HG02970 (cell line): ENCODE measurements around the gene UMAD1.

ENCODE experiments used
- ATAC-seq: cut with Tn5 transposase; IDR thresholded peaks from one replicate; pipeline ENCODE4 v1.9.1; 2021; ENCODE audit warnings: mild to moderate bottlenecking, moderate library complexity, moderate number of reproducible peaks; ENCODE audit not compliant: unreplicated experiment, low FRiP score

UMAD1 gene

DNA sequence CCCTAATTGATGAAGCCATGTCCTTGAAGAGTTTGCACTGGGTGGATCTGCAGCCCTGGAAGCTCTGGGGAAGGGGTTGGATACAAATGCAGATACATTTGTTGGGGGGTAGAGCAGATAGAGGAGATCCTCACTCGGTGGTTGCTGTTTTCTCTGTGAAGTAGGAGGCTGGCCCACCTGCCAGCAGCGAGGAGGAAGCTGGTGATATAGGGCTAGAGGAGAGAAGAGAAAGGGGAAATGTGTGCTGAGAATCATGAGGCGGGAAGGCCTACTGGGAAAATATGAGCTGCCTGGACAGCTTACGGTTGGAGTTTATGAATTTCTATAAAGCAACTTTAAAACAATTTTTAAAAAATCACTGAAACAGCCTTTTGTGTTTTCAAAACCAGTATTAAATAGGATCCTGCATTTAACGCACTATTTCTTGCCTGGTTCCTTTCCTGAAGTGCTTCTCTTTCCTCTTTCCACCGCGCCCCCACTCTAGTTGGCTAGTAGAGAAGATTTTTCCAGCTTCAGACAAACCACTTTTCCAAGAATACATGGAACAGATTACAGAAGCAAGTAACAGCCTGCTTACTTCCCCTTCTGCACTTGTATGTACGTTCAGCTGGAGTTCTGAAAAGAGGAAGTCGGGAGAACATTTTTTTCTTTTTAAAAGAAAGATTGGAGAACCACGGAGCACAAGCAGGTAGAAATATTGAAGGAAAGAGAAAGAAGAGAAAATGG lies 227.5 kb downstream of the UMAD1 start:
- ATAC-seq, result no peak

DNA sequence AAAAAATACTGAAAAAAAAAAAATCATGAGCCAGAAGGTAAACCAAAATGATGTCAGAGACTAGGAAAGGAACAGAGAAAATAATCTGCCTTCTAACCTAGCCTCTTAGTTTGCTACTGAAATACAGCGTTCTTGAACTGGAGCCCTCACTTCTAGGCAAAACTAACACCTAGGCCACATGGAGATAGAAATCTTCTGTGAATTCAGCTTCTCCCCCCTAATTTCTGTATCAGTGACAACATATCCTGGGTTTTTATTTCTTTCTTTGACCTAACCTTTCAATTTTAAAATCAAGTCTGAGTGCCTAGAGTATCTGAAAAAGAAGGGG lies 228.0 kb downstream of the UMAD1 start:
- ATAC-seq, result no peak

DNA sequence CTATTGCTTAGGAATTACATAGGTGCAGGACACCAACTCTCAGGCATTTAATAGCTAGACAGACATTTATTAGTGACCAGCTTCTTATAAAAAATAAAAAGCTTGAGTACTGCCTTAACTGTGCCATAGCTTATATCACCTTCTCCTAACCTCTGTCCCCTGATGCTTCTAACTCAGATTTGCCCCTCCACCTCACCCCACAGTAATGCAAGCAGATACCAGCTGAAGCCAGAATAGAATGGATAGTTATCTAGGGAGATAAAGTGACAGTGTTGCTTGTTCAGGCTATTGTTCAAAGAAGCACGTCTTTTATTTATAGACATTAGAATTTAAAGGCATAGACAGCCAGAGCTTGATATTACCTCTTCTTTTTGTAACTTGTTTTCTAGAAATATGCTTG lies 228.5 kb downstream of the UMAD1 start:
- no peak for ATAC-seq

DNA sequence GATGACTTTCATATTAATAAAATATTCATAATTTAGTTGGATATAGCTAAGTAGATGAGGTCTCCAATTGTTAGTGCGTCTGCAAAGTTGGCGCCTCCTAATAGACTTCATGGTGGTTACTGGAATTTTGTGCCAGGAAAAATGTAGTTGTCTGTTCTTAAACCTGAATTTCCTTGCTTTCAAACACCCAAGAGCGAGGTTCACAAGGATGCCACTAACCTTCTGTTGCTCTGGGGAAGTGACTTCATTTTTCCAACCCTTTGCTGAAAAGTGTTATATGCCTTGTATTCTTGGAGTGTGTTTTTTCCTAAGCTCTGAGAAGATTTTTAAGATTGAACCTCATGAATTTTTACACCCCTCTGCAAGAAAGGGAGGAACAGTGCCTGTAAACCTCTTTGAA lies 229.1 kb downstream of the UMAD1 start:
- no peak for ATAC-seq

DNA sequence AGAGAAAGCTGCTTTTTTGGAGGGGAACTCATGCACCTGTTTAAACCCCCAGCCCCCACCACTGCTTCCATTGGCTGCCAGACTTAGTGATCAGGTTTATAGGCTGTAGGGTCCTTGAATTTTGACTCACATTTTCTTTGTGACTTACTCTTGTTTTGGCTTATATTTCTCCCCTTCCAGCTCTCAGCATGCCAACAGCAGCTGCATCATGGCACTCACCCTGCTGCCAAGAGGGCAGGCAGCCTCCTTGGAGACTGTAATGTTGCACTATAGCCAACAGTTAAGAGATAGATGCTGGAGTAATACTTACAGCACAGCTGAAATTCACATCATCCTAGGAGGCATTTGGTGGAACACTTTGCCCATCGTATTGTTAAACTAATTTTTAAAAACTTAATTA lies 230.0 kb downstream of the UMAD1 start:
- ATAC-seq, result no peak

DNA sequence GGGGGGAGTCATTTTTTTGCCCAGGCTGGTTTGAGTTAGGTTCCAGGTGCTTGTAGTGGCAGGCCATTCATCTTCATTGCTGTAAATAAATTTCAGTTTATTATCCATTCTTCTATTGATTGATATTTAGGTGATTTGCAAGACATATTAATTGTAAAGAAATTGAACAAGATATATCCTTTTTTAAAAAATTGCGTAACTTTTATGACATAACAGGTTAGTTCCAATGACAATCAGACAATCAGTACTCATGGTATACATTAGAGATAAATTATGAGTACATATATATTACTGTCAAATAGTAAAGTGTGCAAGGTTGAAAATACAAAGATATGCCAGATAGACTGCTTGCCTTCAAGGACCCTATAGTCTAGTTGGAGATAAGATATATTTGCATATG lies 235.9 kb downstream of the UMAD1 start:
- ATAC-seq, result no peak

DNA sequence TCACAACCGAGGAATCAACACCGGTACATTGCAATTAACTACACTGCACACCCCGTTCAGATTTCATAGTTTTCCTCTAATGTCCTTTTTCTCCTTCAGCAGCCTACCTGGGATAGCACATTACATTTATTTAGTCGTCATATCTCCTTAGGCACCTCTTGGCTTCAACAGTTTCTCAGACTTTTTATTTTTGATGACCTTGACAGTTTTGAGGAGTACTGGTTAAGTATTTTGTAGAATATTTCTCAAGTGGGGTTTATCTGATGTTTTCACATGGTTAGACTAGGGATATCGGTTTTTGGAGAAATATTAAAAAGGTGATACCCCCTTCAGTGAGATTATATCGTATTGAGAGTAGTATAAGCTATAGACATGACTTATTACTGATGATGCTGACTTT lies 241.0 kb downstream of the UMAD1 start:
- no peak for ATAC-seq

DNA sequence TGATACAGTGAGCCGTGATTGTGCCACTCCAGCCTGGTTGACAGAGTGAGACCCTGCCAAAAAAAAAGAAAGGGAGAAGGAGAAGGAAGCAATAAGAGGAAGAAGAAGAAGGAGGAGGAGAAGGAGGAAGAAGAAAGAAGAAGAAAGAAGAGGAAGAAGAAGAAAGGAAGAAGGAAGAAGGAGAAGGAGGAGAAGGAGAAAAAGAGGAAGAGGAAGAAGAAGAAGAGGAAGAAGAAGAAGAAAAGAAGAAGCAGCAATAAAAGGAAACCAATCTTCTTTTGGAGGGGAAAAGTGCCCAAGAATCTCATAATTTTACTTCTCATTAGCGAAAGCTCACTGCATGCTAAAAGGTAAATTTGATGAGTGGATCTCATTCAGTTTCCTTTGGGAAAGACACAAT lies 242.3 kb downstream of the UMAD1 start:
- no peak for ATAC-seq

DNA sequence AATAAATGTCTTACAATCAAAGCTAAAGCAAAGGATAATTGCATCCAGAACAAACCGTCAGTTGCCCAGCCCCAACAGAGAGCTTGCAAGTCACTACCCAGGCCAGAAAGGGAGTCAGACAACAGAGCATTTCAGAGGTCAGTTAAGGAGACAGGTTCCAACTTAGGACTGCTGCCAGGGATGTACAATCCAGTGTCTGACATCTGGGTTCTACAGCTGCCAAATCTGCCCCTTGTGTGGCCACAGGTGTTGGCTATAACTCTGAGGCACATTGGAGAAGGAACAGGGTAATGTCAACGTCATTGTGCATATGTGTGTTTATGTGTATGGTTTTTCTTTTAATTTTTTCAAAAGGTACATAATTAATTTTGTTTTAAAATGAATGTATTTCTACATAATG lies 242.8 kb downstream of the UMAD1 start:
- ATAC-seq, result no peak

DNA sequence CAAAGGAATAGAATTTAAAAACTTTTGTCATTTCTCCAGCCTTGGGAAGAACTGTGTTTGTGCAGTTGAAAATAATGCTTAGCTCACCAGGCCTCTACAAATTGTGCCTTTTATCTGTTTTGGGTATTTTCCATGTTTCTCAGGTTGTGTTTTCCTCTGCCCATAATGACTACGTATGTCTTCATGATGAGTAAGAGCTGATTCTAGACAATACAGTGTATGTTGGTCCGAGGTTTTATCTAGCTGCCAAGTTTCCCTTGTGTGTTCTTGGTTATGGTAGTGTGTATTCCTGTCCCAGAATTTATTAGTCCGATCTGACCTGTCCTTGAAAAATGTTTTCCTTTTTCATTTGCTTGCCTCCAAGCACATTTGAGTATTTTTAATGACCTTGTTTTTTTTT lies 244.3 kb downstream of the UMAD1 start:
- no peak for ATAC-seq

DNA sequence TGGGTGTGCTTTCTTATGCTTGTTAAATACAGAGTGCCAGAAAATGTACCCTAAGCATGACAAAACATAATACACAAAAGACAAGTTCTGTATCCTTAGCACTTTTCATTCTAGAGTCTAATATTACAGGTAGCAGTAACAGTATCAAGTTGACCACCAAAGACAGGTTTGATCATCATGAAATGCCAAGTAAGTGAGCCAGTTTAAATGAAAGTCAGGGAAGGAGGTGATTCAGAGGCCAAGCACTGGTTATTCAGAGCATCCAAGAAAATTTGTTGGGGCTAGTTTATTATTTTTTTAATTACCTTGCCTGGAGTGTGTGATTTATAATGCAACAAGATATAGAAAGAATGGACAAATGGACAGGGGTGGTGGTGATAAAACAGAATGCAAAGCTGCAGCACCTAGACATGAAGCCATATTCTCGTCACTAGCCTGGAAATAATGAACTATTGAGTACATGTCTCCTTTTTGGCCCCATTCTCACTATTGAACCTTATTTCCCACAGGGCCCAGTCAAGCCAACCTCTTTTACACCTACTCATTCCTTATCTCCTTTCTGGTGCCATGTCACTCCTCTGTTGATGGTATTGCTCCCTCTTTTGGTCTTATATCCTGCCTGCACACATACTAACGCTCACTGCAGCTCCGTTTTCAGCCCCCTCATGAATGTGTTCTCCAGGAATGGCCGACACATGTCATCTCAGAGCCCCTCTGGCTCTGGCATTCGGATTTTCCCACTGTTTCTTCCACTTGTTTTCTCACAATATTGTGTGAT lies 249.4 kb downstream of the UMAD1 start:
- ATAC-seq, result no peak

DNA sequence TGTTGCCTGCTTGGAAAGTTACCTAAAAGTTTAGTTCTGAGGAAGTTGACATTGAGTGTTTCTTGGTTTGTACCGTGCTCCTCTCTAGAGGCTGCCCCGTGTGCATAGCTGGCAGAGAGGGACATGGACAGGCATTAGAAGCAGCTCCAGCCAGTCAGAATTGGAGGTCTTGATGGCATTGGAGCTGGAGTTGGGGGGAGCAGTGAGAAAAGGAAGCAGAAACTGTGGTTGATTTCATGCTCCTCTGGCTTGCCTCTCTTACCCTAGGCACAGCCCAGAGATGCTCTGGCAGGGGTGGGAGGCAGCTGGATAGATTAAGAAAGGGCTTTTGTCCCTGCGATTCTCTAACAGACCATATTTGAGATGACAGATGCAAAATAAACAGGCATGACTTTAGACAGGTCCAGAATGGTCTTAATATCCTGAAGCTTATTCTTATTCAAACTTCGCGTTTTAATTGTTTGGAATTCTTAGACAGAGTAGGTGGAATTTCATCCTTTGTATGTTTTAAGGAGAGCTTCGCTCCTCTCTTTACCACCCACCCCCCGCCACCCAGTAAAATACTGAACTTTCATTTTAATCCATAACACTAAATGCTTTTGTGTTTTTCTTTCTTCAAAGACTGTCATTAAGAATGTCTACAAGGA lies 254.6 kb downstream of the UMAD1 start:
- no peak for ATAC-seq

DNA sequence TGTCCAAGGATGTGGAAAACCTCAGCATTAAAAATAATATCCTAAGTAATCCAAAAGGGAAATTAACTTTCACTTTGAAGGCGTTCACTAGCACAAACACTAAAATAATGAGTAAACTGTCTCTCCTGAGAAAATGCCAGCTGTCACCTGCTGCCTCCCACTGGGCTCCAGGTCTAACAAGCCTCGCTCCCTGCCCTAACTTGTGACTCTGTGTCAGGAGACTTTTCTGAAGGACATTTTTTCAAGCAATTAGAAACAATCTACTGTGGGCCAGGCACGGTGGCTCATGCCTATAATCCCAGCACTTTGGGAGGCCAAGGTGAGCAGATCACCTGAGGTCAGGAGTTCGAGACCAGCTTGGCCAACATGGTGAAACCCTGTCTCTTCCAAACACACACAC lies 255.2 kb downstream of the UMAD1 start:
- ATAC-seq, result no peak

DNA sequence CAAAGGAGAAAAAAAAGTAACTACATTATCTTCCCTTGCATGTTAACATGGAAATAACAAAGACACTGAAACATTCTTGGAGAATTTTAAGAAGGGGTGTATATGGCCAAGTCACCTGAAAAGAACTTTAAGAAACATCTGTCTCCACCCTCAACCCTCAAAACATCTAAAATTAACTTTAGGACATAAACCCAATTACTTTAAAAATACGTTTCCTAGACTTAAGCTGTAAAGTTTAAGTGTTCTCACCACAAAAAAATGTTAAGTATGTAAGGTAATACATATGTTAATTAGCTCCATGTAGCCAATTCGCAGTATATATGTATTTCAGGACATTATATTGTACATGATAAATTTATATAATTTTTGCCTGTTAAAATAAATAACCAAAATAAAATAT lies 257.0 kb downstream of the UMAD1 start:
- ATAC-seq, result no peak

DNA sequence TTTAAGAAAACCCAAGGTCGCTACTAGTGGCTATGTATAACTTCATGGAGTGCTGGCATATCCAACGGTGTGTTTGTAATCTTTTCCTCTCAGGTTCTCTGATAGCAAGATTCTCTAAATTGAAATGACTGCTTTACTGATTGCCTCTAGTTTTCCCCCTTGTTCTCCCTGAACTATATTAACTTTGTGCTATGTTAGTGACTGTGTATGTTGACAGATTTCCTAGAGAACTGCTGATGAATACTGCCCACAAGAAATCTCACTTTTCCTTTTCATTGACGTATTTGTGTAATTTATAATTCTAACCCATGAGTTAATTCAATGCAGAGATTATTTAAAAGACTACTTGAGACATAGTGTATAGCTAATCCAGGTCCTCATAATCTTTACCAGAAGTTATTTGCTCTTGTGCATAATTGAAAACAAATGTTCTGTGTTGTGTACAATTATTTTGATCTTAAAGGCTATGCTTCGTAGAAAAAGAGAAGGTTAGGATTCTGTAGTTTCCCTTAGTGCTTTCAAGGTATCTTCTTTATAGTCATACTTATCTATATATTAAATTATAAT lies 257.5 kb downstream of the UMAD1 start:
- ATAC-seq, result no peak

DNA sequence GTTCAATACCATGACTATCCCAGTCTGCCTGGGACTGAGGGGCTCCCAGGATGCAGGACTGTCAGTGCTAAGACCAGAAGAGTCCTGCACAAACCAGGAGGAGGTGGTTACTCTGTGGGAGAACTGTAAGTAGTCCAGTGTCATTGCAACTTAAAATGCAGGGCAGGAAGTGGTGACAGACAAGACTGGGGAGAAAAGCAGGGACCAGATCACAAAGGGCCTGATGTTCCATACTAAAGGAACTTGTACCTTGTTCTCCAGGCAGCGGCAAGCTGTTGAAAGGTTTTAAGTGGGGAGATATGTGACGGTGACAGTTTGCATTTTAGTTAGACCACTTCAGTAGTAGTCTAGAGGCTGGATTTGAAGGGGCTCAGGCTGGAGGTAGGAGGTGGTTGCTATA lies 262.3 kb downstream of the UMAD1 start:
- ATAC-seq, result no peak

DNA sequence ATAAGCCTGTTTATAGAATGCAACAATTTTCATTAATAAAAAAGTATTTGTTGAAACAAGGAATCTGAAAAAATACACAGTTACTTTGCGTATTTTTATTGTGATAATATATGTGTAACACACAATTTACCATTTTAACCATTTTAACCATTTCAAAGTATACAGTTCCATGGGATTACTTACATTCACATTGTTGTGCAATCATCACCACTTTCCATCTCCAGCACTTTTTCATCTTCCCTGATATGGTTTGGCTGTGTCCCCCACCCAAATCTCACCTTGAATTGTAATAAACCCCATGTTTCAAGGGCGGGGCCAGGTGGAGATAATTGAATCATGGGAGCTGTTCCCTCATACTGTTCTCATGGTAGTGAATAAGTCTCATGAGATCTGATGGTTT lies 266.8 kb downstream of the UMAD1 start:
- ATAC-seq, result no peak

DNA sequence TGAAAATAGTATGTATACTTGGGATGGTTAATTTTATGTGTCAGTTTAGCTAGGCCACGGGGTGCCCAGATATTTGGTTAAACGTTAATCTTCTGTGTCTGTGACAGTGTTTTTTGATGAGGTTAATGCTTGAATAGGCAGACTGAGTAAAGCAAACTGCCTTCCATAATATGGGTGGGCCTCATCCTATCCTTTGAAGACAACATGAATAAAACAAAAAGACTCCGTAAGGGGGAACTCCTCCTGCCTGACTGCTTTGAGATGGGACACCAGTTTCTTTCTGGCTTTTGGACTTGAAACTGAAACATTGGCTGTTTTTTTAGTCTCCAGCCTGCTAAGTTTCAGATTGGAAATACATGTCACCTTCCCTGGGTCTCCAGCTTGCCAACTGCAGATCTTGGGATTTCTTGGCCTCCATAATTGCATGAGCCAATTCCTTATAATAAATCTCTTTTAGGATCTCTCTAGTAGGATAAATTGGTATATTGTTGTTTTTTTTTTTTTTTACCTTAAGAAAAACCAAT lies 268.1 kb downstream of the UMAD1 start:
- ATAC-seq, result no peak

DNA sequence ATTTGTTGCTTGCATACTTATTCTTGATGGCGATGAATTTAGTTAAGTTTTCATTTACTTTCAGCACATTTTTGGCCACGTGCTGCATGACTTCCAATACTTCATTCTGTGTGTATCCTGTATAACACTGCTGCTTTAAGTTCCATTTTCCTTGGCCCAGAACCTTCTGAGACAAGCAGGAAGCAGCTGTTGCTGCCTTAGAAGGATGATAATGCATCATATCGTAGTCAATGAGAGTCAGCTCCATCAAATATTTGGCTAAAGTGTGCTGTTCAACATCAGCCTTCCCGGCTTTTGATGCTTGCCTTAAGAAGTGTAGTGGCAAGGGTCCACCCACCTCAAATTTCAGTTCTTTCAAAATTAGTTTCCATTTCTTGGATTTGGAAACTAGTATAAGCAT lies 268.8 kb downstream of the UMAD1 start:
- ATAC-seq, result no peak

DNA sequence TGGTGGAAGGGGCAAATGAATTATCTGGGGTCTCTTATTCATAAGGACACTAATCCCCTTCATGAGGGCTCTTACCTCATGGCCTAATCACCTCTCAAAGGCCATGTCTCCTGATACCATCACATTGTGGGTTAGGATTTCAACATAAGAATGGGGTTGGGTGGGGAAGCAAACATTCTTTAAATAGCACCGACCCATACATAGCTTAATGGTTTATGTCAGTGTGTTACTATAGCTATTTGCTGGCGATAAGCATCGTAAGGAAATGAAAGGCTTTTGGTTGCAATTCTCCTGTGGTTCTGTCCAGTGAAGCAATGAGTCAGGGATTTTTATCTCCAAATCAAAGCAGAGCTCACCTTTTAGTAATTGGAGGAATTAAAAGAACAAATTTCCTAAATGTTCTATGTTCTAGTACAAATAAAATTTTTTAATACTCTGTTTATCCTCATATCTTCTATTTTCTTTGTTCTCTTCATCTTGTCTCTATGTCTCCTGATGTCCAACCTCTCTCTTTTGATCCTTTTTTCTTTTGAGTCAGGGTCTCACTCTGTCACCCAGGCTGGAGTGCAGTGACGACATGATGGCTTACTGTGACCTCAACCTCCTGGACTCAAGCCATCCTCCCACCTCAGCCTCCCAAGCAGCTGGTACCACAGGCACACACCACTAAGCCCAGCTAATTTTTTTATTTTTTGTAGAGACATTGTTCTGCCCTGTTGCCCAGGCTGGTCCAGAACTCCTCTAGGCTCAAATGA lies 271.0 kb downstream of the UMAD1 start:
- ATAC-seq, result no peak

DNA sequence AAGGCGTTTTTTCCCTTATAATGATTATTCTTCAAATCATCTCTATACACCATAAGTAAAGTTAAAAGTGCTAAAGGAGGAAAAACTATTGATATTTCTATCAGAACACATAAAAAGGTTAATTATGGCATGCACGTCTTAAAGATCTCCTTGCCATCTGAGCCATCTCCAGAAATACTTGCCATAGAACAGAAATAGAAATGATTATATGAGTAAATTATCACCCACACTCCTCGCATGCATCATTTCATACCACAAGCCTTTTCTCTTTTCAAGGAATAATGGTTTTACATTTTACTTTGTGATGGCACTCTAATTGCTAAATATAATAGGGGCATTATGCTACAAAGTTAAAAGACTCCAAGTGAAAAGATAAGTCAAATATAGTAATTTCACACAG lies 272.4 kb downstream of the UMAD1 start:
- ATAC-seq, result no peak
